Fibroblast of the conjunctiva (primary cell): ENCODE data around the gene AMY2B.
A peak's percentile ranks its signal among the peaks of the same experiment; 100 is the strongest.
"Not testable (repeated sequence)": the region's sequence is repeated elsewhere in the genome, so short reads cannot be mapped to it uniquely, and the experiment has no call there.

Experiments used
- DNase-seq: peaks from one replicate; pipeline ENCODE4 v3.0.0-alpha.2; 2010; ENCODE audit warnings: low read depth

AMY2B gene

GRCh38 chr1:103571289-103571688 lies at the start of gene AMY2B:
TSS of gene AMY2B (plus strand) at chr1:103571589. CDS start at chr1:103571603, 14 bp downstream.
- not testable (repeated sequence) for DNase-seq

GRCh38 chr1:103523346-103523745 lies 48.0 kb upstream of the AMY2B start:
- DNase-seq = no peak

- peak; percentile 12 for DNase-seq
These were observed 46.2 kb upstream of the AMY2B start for GRCh38 chr1:103525114-103525606.

- peak; percentile 79 for DNase-seq
These were observed 45.5 kb upstream of the AMY2B start, which contains the start of gene RNPC3 for GRCh38 chr1:103525607-103526507. TSS of gene RNPC3 (plus strand) at chr1:103525699. CDS start at chr1:103526071, 372 bp downstream.

GRCh38 chr1:103527331-103527730 lies 44.1 kb upstream of the AMY2B start:
- DNase-seq = no peak

GRCh38 chr1:103529746-103530145 lies 41.6 kb upstream of the AMY2B start:
- DNase-seq = no peak

- DNase-seq = no peak
These were observed 33.2 kb upstream of the AMY2B start for GRCh38 chr1:103538226-103538625.

GRCh38 chr1:103541431-103541830 lies 30.0 kb upstream of the AMY2B start:
- no peak for DNase-seq

GRCh38 chr1:103546496-103546895 lies 24.9 kb upstream of the AMY2B start:
- DNase-seq = no peak

- no peak for DNase-seq
These were observed 23.5 kb upstream of the AMY2B start for GRCh38 chr1:103547840-103548239.

GRCh38 chr1:103560427-103560826 lies 11.0 kb upstream of the AMY2B start:
- no peak for DNase-seq

GRCh38 chr1:103561124-103561523 lies 10.3 kb upstream of the AMY2B start:
- DNase-seq = not testable (repeated sequence)

- DNase-seq = peak; percentile 28
These were observed 9.6 kb upstream of the AMY2B start for GRCh38 chr1:103561643-103562395.

GRCh38 chr1:103563056-103563455 lies 8.3 kb upstream of the AMY2B start:
- no peak for DNase-seq

GRCh38 chr1:103569493-103569892 lies 1.9 kb upstream of the AMY2B start:
- DNase-seq = no peak

GRCh38 chr1:103576065-103576464 lies 4.7 kb downstream of the AMY2B start:
- DNase-seq = no peak

- not testable (repeated sequence) for DNase-seq
These were observed 5.4 kb downstream of the AMY2B start for GRCh38 chr1:103576784-103577183.

GRCh38 chr1:103582464-103582863 lies 11.1 kb downstream of the AMY2B start:
- DNase-seq = no peak

- no peak for DNase-seq
These were observed 12.5 kb downstream of the AMY2B start for GRCh38 chr1:103583887-103584286.

GRCh38 chr1:103584537-103584936 lies 13.1 kb downstream of the AMY2B start:
- no peak for DNase-seq

GRCh38 chr1:103602740-103603139 lies 31.4 kb downstream of the AMY2B start:
- DNase-seq = not testable (repeated sequence)

GRCh38 chr1:103616362-103616761 lies 45.0 kb downstream of the AMY2B start:
- DNase-seq = no peak
